HL-60 (cell line): ENCODE data around the gene PSIP1.
"Not testable (repeated sequence)": the region's sequence is repeated elsewhere in the genome, so short reads cannot be mapped to it uniquely, and the experiment has no call there.

ENCODE experiments used
- DNase-seq, 2 experiments: peaks; one replicate each; pipeline ENCODE4 v3.0.0-alpha.2; 2010 to 2020; ENCODE audit warnings: low read depth in 1 of 2, low spot score in 1 of 2
- H3K27ac ChIP-seq: fragments of 250-450 bp; sonication (Bioruptor Pico); replicated peaks from 2 replicates; pipeline ENCODE4 v1.5.1; 2020; ENCODE audit warnings: mild to moderate bottlenecking, moderate library complexity
- H3K27me3 ChIP-seq: fragments of 250-450 bp; sonication (Bioruptor Pico); 2 replicates; pipeline ENCODE4 v1.5.1; 2021; ENCODE audit warnings: mild to moderate bottlenecking, moderate library complexity; ENCODE audit not compliant: insufficient read depth, poor library complexity, severe bottlenecking
- H3K4me3 ChIP-seq: replicated peaks from 2 replicates; pipeline ENCODE4 v1.5.1; 2011; ENCODE audit warnings: mild to moderate bottlenecking, control low read depth, low read length; ENCODE audit not compliant: insufficient read depth
- GABPA ChIP-seq: IDR thresholded peaks from 2 replicates; pipeline ENCODE4 v1.6.1; 2012; ENCODE audit warnings: low read depth
- POLR2AphosphoS5 ChIP-seq: IDR thresholded peaks from 2 replicates; pipeline ENCODE4 v1.6.1; 2012; ENCODE audit warnings: low read depth
- SPI1 ChIP-seq: IDR thresholded peaks from 2 replicates; pipeline ENCODE4 v1.6.1; 2012; ENCODE audit warnings: low read depth, mild to moderate bottlenecking, borderline replicate concordance
- TF ChIP-seq, protein P1 (sequence below): IDR thresholded peaks from 2 replicates; pipeline ENCODE4 v1.6.1; 2012; ENCODE audit warnings: low read depth; ENCODE audit not compliant: insufficient replicate concordance
- TF ChIP-seq, protein P2 (sequence below): IDR thresholded peaks from one replicate; pipeline ENCODE4 v1.5.1; 2011; ENCODE audit warnings: low read length, control low read depth, inconsistent platforms; ENCODE audit not compliant: insufficient read depth

The PSIP1 gene

DNA sequence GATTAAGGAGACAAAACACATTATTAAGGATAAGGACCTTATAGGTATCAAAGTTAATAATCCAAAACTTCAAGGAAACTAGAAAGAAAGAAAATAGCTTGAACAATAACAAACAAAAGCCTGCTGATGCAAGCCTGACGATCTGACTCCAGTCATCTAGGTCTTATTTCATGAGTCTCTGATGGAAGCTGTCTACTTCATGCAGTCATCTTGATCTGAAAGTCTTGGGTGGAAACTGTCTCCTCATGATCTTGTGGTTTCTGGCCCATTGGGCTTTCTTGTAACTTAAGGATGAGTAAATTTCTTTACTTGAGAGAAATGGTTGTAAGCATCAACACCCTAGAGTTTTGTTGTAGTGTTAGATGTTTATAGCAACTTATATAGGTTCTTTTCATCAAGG, 20.6 kb upstream of the PSIP1 start:
- H3K27me3 ChIP-seq = no peaks in the 10 kb centered on the region
- no peak overlapping the region for H3K27ac ChIP-seq
- H3K4me3 ChIP-seq = no peak overlapping the region
- no peak for DNase-seq
- TF ChIP-seq GABPA = no peak
- TF ChIP-seq, protein P1, sequence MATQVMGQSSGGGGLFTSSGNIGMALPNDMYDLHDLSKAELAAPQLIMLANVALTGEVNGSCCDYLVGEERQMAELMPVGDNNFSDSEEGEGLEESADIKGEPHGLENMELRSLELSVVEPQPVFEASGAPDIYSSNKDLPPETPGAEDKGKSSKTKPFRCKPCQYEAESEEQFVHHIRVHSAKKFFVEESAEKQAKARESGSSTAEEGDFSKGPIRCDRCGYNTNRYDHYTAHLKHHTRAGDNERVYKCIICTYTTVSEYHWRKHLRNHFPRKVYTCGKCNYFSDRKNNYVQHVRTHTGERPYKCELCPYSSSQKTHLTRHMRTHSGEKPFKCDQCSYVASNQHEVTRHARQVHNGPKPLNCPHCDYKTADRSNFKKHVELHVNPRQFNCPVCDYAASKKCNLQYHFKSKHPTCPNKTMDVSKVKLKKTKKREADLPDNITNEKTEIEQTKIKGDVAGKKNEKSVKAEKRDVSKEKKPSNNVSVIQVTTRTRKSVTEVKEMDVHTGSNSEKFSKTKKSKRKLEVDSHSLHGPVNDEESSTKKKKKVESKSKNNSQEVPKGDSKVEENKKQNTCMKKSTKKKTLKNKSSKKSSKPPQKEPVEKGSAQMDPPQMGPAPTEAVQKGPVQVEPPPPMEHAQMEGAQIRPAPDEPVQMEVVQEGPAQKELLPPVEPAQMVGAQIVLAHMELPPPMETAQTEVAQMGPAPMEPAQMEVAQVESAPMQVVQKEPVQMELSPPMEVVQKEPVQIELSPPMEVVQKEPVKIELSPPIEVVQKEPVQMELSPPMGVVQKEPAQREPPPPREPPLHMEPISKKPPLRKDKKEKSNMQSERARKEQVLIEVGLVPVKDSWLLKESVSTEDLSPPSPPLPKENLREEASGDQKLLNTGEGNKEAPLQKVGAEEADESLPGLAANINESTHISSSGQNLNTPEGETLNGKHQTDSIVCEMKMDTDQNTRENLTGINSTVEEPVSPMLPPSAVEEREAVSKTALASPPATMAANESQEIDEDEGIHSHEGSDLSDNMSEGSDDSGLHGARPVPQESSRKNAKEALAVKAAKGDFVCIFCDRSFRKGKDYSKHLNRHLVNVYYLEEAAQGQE = no peak
- TF ChIP-seq, protein P2, sequence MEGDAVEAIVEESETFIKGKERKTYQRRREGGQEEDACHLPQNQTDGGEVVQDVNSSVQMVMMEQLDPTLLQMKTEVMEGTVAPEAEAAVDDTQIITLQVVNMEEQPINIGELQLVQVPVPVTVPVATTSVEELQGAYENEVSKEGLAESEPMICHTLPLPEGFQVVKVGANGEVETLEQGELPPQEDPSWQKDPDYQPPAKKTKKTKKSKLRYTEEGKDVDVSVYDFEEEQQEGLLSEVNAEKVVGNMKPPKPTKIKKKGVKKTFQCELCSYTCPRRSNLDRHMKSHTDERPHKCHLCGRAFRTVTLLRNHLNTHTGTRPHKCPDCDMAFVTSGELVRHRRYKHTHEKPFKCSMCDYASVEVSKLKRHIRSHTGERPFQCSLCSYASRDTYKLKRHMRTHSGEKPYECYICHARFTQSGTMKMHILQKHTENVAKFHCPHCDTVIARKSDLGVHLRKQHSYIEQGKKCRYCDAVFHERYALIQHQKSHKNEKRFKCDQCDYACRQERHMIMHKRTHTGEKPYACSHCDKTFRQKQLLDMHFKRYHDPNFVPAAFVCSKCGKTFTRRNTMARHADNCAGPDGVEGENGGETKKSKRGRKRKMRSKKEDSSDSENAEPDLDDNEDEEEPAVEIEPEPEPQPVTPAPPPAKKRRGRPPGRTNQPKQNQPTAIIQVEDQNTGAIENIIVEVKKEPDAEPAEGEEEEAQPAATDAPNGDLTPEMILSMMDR = no peak
- TF ChIP-seq SPI1 = no peak
- TF ChIP-seq POLR2AphosphoS5 = no peak

DNA sequence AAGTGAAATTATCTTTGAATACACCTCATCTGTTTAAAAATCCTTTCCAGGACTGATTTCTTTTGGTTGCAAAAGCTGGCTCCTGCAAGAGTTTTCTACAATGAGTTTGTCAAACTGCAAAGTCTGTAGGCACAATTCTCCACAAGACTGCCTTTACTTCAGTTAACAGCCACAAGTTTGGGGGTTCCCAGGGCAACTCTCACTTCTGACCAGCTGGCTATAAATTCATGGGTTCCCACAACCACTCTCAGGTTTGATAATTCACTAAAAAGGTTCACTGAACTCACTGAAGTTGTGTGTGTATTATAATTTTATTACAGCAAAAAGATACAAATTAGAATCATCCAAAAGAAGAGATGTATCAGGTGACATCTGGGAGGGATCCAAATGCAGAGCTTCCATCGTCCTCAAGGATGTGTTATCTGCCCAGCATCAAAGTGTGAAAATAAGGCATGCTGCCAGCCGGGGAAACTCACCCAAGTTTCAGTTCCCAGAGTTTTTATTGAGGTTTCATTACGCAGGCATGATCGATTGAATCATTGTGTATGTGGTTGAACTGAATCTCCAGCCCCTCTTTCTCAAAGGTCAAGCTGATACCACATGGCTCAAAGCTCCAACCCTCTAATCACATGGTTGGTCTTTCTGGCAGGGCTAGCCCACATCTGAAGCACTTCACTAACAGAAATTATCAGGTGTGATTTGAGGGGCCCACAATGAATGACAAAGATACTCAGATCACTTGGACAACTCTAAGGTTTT, 19.0 kb upstream of the PSIP1 start:
- no peak overlapping the region for H3K27ac ChIP-seq
- DNase-seq = no peak
- H3K4me3 ChIP-seq = no peak overlapping the region
- H3K27me3 ChIP-seq = no peaks in the 10 kb centered on the region
- TF ChIP-seq SPI1 = no peak
- TF ChIP-seq, protein P2 = no peak
- TF ChIP-seq, protein P1 = no peak
- no peak for TF ChIP-seq GABPA
- TF ChIP-seq POLR2AphosphoS5 = no peak

DNA sequence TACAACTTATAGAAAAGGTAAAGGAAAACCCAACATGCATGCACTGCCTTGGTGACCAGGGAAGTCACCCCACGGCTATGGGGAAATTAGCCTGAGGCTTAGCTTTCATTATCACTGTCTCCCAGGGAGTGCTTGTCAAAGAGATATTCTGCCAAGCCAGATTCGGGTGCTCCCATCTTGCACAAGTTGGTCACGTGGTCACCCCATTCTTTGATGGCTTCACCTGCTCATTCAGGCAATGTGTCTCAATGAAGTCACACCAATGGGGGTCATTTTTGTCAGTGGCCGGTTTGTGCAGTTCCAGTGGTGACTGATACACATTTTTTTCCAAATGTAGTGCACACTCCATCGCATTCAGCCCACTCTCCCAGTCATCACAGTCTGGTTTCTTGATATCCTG, 16.3 kb upstream of the PSIP1 start:
- not testable (repeated sequence) for DNase-seq, H3K4me3 ChIP-seq, H3K27me3 ChIP-seq, H3K27ac ChIP-seq

DNA sequence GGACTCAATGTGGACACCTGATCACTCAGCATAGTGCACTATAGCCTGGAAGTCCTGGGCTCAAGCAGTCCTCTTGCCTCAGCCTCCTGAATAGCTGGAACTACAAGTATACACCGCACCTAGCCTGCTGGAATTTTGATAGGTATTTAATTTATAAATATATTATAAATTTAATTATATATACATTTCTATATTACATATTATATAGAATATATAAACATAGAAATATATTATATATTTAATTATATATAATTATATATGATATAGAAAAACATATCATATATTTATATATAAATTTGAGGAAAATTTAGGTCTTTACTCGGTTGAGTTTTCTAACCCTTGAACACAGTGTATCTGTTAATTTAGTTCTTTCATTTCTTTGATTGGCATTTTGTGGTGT, 15.2 kb upstream of the PSIP1 start:
- H3K4me3 ChIP-seq = no peak overlapping the region
- no peak overlapping the region for H3K27ac ChIP-seq
- TF ChIP-seq GABPA (no peak), POLR2AphosphoS5 (no peak), SPI1 (no peak)
- TF ChIP-seq, protein P1 = no peak
- TF ChIP-seq, protein P2 = no peak
- DNase-seq = no peak
- H3K27me3 ChIP-seq = no peaks in the 10 kb centered on the region
